ENCODE results near the gene NAT14. TPM values are rescaled to one million over a fixed set of nuclear protein-coding genes. Genes with fewer than 3 reads are reported as not detected.

NAT14 gene
- total RNA-seq, 1 experiment from 2014 or later: 55.3 TPM

DNA sequence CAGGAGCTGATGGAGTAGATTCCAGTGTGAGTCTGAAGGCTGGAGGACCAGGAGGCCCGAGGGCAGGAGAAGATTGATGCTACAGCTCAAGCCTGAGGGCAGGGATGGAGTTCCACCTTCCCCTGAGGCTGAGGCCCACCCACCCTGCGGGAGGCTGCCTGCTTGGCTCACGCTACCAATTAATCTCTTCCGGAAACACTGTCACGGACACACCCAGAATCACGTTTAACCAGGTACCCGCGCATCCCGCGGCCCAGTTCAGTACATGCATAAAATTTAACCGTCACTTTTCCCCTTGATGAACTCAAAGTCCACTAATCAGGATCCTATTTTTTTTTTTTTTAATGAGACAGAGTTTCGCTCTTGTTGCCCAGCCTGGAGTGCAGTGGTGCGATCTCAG lies 13.7 kb upstream of the NAT14 start (continued):
- TF ChIP-seq ZFX (IDR thresholded peaks at IDR 0.05) (no peak), CEBPB (IDR thresholded peaks at IDR 0.05; ENCODE audit: low read depth) (no peak), YY1 (IDR thresholded peaks at IDR 0.05; ENCODE audit: extremely low read depth, insufficient replicate concordance, low read depth, low read length) (no peak)

- H3K4me1 ChIP-seq (ENCODE audit: control insufficient read depth in 1 of 2, insufficient read depth in 2 of 2, low read length in 2 of 2): peaks cover 35 to 56% of the 10 kb centered on the region in 2 experiments
- intact Hi-C loops (cut with micrococcal nuclease): no loop called here
- CTCF ChIA-PET: no interaction called here
- H4K20me1 ChIP-seq (ENCODE audit: insufficient read depth): no peaks in the 10 kb centered on the region
- ATAC-seq (peak; percentile 66), DNase-seq (ENCODE audit: low read depth, low spot score) (peak; percentile 96)
- peak overlapping the region; percentile 87 for H3K4me2 ChIP-seq (ENCODE audit: low read length)
- H3K9ac ChIP-seq (ENCODE audit: low read length): peak overlapping the region; percentile 90
- no peaks in the 10 kb centered on the region for H3K9me3 ChIP-seq (ENCODE audit: control insufficient read depth in 1 of 2, insufficient read depth in 1 of 2, low read depth in 1 of 2, low read length in 2 of 2)
- H3K36me3 ChIP-seq (ENCODE audit: control insufficient read depth in 1 of 2, insufficient read depth in 2 of 2, low read length in 2 of 2): peaks cover 0 to 11% of the 10 kb centered on the region in 2 experiments; a peak in 2 of 4 replicates
- RAD21 ChIA-PET (ENCODE audit: low non-redundant PET in 1 of 2, low total read pairs in 2 of 2, uncharacterized antibody in 2 of 2, unreplicated experiment in 2 of 2): no interaction called here
- H3K79me2 ChIP-seq (ENCODE audit: insufficient read depth, low read length): peaks cover 29% of the 10 kb centered on the region
- POLR2A ChIA-PET: interaction anchor here (1.3 kb wide), 1 partner anchor 192 kb away, joined by 3 read pairs; the partner anchor contains the start of gene HSPBP1
- H3K9me2 ChIP-seq (ENCODE audit: insufficient read depth): no peaks in the 10 kb centered on the region
- peak overlapping the region; percentile 98 for H3K27ac ChIP-seq (ENCODE audit: low read depth, low read length)
- no peak overlapping the region for H2AFZ ChIP-seq (ENCODE audit: low read depth, low read length, poor library complexity, severe bottlenecking)
- H3K27me3 ChIP-seq (ENCODE audit: insufficient read depth, low read length): no peaks in the 10 kb centered on the region
- no TSS peak for BruUV-seq (replicated peaks)
- peak overlapping the region; percentile 70 to 76 for H3K4me3 ChIP-seq (replicated peaks in 1 of 2; ENCODE audit: low read depth in 1 of 2, low read length in 2 of 2)
- TF ChIP-seq SP1 (IDR thresholded peaks at IDR 0.05; ENCODE audit: low read depth): peak; percentile 76
- TF ChIP-seq EZH2 (IDR thresholded peaks at IDR 0.05): no peak
- TF ChIP-seq ELF1 (IDR thresholded peaks at IDR 0.05; ENCODE audit: borderline replicate concordance, low read depth): no peak; the same call in 1 of the 2 replicates
- TF ChIP-seq POLR2A (IDR thresholded peaks at IDR 0.05; ENCODE audit: borderline replicate concordance, extremely low read depth, insufficient read depth, insufficient read length): no peak
- peak; percentile 66; the same call in 1 of the 2 replicates for TF ChIP-seq SIN3A (IDR thresholded peaks at IDR 0.05; ENCODE audit: low read depth)
- no peak for TF ChIP-seq EZH2phosphoT487 (IDR thresholded peaks at IDR 0.05; ENCODE audit: borderline replicate concordance)
- TF ChIP-seq POLR2AphosphoS5 (IDR thresholded peaks at IDR 0.05; ENCODE audit: low read depth, low read length): peak; percentile 80
- TF ChIP-seq ATF3 (IDR thresholded peaks at IDR 0.05): no peak
- no peak for TF ChIP-seq ZNF274 (IDR thresholded peaks at IDR 0.05; ENCODE audit: low read depth, low read length)
- TF ChIP-seq TCF7L2 (IDR thresholded peaks at IDR 0.05; ENCODE audit: borderline replicate concordance, extremely low read depth, insufficient read depth, insufficient read length): peak; percentile 74
- no peak for TF ChIP-seq RAD21 (IDR thresholded peaks at IDR 0.05; ENCODE audit: low read depth)
- TF ChIP-seq JUND (IDR thresholded peaks at IDR 0.05): no peak
- peak; percentile 32 for TF ChIP-seq YY1 (IDR thresholded peaks at IDR 0.05; ENCODE audit: extremely low read depth, insufficient replicate concordance, low read depth, low read length)
- peak; percentile 92 for TF ChIP-seq MAX (IDR thresholded peaks at IDR 0.05)
- no peak for TF ChIP-seq CTCF (IDR thresholded peaks at IDR 0.05 in 2 of 3, conservative IDR thresholded peaks at IDR 0.05 in 1 of 3; ENCODE audit: borderline replicate concordance in 1 of 3, insufficient read depth in 1 of 3, low read depth in 2 of 3, low read length in 2 of 3)
- no peak for TF ChIP-seq ZBTB33 (IDR thresholded peaks at IDR 0.05; ENCODE audit: extremely low read depth, insufficient replicate concordance, low read length)
These were observed 12.5 kb upstream of the NAT14 start for GRCh38 chr19:55472463-55472862.
